Activated B cell treated with CpG ODN at 0.5 μM for 24 hours (primary cell): ENCODE results near the gene PGAP2. TPM values are rescaled to one million over a fixed set of nuclear protein-coding genes. Genes with fewer than 3 reads are reported as not detected.
A peak's percentile ranks its signal among the peaks of the same experiment; 100 is the strongest.

Experiments used
- ATAC-seq: fragments of 200-7000 bp; cut with Tn5 transposase; one replicate; pipeline ENCODE4 v1.10.0; 2021; ENCODE audit warnings: low read depth, mild to moderate bottlenecking, moderate library complexity
- CTCF ChIA-PET: fragments of 350-600 bp; sonication (Branson Sonifier 250); formaldehyde crosslinking; loops from one replicate; lab custom pipeline; 2021; ENCODE audit warnings: antibody characterized with exemption; lab: Charles Lee
- POLR2A ChIA-PET: fragments of 350-600 bp; sonication (Branson Sonifier 250); formaldehyde crosslinking; loops from one replicate; lab custom pipeline; 2021; ENCODE audit warnings: antibody characterized with exemption; lab: Charles Lee
- DNase-seq: peaks from one replicate; pipeline ENCODE4 v3.0.0; 2022
- H3K27ac Mint-ChIP-seq: one replicate; pipeline ENCODE4 v1.8.0; 2020; ENCODE audit warnings: mixed read lengths
- H3K27me3 Mint-ChIP-seq: one replicate; pipeline ENCODE4 v1.8.0; 2021; ENCODE audit warnings: mixed read lengths
- H3K36me3 Mint-ChIP-seq: one replicate; pipeline ENCODE4 v1.8.0; 2021; ENCODE audit warnings: low read depth, mixed read lengths
- H3K4me1 Mint-ChIP-seq: one replicate; pipeline ENCODE4 v1.8.0; 2021; ENCODE audit warnings: mixed read lengths
- H3K4me3 Mint-ChIP-seq: one replicate; pipeline ENCODE4 v1.8.0; 2020; ENCODE audit warnings: mild to moderate bottlenecking, mixed read lengths
- H3K9me3 Mint-ChIP-seq: one replicate; pipeline ENCODE4 v1.8.0; 2020; ENCODE audit warnings: mixed read lengths
- CTCF ChIP-seq: fragments of 200-600 bp; IDR thresholded peaks from one replicate; pipeline ENCODE4 v1.8.0; 2022; ENCODE audit warnings: antibody characterized with exemption, mild to moderate bottlenecking
- intact Hi-C: fragments of 100-400 bp; cut with micrococcal nuclease; formaldehyde crosslinking; loops from one replicate; pipeline ENCODE4 v1.15.1; 2024
- total RNA-seq: library from RNA; stranded (reverse); gene quantifications from 2 replicates; pipeline ENCODE4 v1.2.3, GENCODE V29; 2022

Gene PGAP2
- total RNA-seq, 1 donor from 2014 or later, result 25.0 TPM

GRCh38 chr11:3827434-3828186 is 19.2 kb downstream of the PGAP2 start:
- Mint-ChIP-seq H3K27ac (peak overlapping the region; percentile 43), H3K36me3 (peaks cover 67% of the 10 kb centered on the region)

DNA sequence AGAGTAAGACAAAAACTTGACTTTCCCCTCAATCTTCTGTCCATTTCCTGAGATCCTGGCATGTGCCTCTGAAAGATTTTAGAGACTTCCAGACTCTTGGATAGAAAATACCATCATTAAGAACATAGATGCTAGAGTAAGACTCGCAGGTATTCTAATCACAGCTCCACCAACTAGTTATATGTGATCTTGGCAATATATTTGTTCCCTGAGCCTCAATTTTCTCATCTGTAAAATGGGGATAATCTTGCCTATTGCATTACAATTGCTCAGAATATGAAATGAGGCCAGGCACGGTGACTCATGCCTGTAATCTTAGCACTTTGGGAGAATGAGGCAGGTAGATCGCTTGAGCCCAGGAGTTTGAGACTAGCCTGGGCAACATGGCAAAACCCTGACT is 21.7 kb downstream of the PGAP2 start:
- no peak overlapping the region for H3K4me3 Mint-ChIP-seq
- peak overlapping the region; percentile 30 for H3K27ac Mint-ChIP-seq
- no peaks in the 10 kb centered on the region for H3K9me3 Mint-ChIP-seq
- no peaks in the 10 kb centered on the region for H3K27me3 Mint-ChIP-seq
- POLR2A ChIA-PET, result interaction anchor here (3.1 kb wide), 1 partner anchor 11 kb away, joined by 24 read pairs; the partner anchor contains the start of gene RHOG
- peaks cover 64% of the 10 kb centered on the region for H3K4me1 Mint-ChIP-seq
- CTCF ChIA-PET, result interaction anchor here (3.0 to 13.0 kb wide), 2 partner anchors 11 to 22 kb away, joined by 8 to 156 read pairs; partner anchors contain the start of genes RHOG and STIM1
- H3K36me3 Mint-ChIP-seq, result peaks cover 85% of the 10 kb centered on the region
- ATAC-seq (no peak), DNase-seq (no peak)
- intact Hi-C loops, result no loop called here
- no peak for TF ChIP-seq CTCF

More at GRCh38 chr11:3827434-3828186, 19.2 kb downstream of the PGAP2 start:
- Mint-ChIP-seq H3K27me3 (no peaks in the 10 kb centered on the region), H3K4me3 (no peak overlapping the region), H3K4me1 (peaks cover 50% of the 10 kb centered on the region), H3K9me3 (no peaks in the 10 kb centered on the region)
- ATAC-seq, result no peak
- no peak for DNase-seq
- ChIA-PET POLR2A (interaction anchor here (0.6 to 6.0 kb wide), 4 partner anchors 11 to 28 kb away, joined by 4 to 91 read pairs (median 5); partner anchors contain the start of genes RHOG and STIM1), CTCF (interaction anchor here (5.9 kb wide), 1 partner anchor 12 kb away, joined by 51 read pairs; the partner anchor contains the start of gene RHOG)
- intact Hi-C loops, result no loop called here
- TF ChIP-seq CTCF, result no peak

DNA sequence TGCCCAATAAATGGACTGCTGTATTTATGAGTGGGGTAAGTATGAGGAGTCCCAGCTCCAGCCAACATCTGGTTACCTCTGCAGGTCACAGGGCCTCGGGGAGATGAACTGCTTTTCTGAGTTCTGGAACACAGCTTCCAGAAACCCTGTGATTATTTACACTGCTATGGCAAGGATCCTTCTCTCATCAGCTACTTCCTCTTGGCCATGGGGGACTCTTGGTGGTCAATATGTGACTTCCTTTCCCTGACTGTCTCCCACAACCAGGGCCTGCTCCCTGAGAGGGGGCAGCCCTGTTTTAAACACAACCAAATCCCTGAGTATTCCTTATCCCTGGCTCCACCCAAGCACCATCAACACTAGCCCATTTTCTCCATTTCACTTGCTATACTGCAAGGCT is 22.4 kb downstream of the PGAP2 start:
- no peaks in the 10 kb centered on the region for H3K27me3 Mint-ChIP-seq
- intact Hi-C loops, result no loop called here
- no peak for TF ChIP-seq CTCF
- H3K4me1 Mint-ChIP-seq, result peaks cover 64% of the 10 kb centered on the region
- DNase-seq (no peak), ATAC-seq (no peak)
- POLR2A ChIA-PET, result interaction anchor here (3.1 kb wide), 1 partner anchor 10 kb away, joined by 24 read pairs; the partner anchor contains the start of gene RHOG
- H3K4me3 Mint-ChIP-seq, result peak overlapping the region; percentile 1
- H3K36me3 Mint-ChIP-seq, result peaks cover 87% of the 10 kb centered on the region
- H3K27ac Mint-ChIP-seq, result peak overlapping the region; percentile 46
- CTCF ChIA-PET, result interaction anchor here (1.1 to 13.0 kb wide), 3 partner anchors 10 to 242 kb away, joined by 5 to 156 read pairs (median 8); partner anchors contain the start of genes RHOG and STIM1
- no peaks in the 10 kb centered on the region for H3K9me3 Mint-ChIP-seq

- H3K27ac Mint-ChIP-seq, result peak overlapping the region; percentile 46
- H3K36me3 Mint-ChIP-seq, result peaks cover 81% of the 10 kb centered on the region
- ATAC-seq (peak; percentile 17), DNase-seq (no peak)
- intact Hi-C loops, result no loop called here
- no peaks in the 10 kb centered on the region for H3K27me3 Mint-ChIP-seq
- POLR2A ChIA-PET, result interaction anchor here (3.1 kb wide), 1 partner anchor 9 kb away, joined by 24 read pairs; the partner anchor contains the start of gene RHOG
- peak overlapping the region; percentile 1 for H3K4me3 Mint-ChIP-seq
- peaks cover 64% of the 10 kb centered on the region for H3K4me1 Mint-ChIP-seq
- TF ChIP-seq CTCF, result no peak
- CTCF ChIA-PET, result interaction anchor here (1.1 to 13.0 kb wide), 3 partner anchors 10 to 241 kb away, joined by 5 to 156 read pairs (median 8); partner anchors contain the start of genes RHOG and STIM1
- H3K9me3 Mint-ChIP-seq, result no peaks in the 10 kb centered on the region
Observed at GRCh38 chr11:3831378-3832239, 23.2 kb downstream of the PGAP2 start.
